CD4-positive, alpha-beta T cell treated with Interleukin-12 subunit alpha and Interleukin-12 subunit beta, for 1 hour (primary cell): ENCODE measurements around the gene ATOSA.
A peak's percentile ranks its signal among the peaks of the same experiment; 100 is the strongest.

Experiments
- DNase-seq: peaks from one replicate; pipeline ENCODE4 v3.0.0-alpha.2; 2020

Gene ATOSA

DNA sequence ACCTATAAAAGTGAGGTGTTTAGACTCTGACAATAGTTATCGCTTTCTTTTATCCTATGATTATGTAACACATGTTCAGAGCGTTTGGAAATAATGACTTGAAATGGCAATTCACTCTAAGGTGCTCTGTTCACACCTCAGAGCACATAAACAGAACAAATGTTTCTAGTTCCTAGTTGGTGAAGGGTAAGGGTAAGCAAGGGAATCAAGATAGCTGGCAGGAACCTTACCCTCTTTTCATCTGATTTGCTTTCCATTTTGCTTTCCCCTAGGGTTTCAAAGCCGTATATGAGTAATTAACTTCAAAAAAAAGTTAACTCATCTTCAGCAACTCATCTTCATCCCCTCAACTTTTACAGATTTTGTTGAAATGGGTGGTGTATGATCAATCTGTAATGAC is 2.3 kb upstream of the ATOSA start:
- no peak for DNase-seq

- no peak for DNase-seq
These were observed 1.6 kb upstream of the ATOSA start for GRCh38 chr15:52680761-52681160.

DNA sequence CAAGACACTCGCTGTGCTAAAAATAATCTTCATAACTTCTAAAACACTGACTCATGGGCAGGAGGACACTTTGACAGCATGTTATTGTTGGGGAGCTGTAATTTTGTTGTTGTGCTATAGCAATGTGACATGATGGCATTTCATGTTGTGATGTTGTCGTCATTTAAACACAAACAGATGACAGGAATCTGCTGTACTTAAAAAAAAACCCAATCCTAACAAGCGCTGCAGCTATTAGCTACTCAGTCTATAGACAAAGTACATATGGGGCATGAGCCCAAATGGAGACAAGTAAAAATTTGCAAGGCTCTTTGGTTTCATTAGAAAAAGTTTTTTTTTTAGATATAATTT is 828 bp upstream of the ATOSA start:
- DNase-seq, result no peak

GRCh38 chr15:52678468-52679231 is 538 bp downstream of the ATOSA start:
- peak; percentile 73 for DNase-seq

DNA sequence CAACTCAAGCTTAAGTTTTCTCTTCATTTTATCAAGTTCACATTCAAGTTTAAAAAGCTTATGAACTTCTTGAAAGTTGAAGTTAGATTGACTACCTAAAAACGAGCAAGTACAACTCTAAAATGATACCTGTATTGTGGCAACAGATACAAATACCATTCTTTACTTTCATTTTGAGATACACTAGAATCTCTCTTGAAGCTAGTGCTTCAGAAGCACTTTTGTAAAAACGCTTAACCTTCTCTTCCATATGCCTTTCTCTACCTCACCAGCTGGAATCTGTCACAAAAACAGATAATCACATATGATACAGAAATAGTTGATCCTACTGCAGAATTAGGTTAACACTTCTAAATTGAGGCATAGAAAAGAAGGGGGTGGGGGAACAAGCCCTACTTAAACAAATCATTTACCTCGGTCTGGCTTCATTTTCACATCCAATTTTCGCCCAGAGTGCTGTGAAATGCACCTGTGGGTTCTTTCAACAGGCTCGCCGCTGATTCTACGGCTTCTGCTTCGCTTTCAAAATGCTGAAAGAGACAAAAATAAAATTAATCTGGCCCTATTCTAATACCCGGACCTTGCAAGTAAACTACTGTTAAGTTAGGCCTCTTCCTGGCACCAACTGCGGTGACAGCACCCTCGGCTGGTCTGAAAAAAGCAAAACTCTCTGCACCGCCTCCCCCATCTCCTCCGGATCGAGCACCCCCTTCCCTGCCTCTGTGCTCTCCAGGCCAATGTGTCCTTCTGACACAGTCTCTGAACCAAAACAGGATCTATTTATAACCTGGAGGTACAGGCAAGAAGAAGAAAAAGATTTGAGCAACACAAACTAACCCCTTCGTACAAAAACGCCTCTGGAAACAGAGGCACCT is 1.4 kb downstream of the ATOSA start:
- peak; percentile 65 for DNase-seq

GRCh38 chr15:52674831-52675230 is 4.4 kb downstream of the ATOSA start:
- DNase-seq, result no peak

DNA sequence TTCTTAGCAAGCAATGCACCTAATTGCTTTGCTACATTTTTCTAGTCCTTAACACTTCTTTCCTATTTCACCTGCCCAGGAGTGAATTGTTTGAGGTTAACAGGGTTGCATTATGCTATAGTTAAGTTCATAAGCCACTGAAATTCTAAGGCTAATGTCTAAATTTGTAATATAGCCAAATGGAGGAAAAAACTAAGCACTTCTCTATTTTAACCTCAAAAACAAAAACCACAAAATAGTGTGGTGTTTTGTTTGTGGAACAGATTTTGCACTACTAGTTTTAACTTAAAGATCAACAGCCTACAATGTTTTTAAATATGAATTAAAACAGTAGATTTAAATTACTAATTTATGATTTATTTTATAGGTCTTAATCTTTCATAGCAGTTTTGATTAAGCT is 5.5 kb downstream of the ATOSA start:
- DNase-seq, result no peak

GRCh38 chr15:52673312-52673711 is 5.9 kb downstream of the ATOSA start:
- no peak for DNase-seq

DNA sequence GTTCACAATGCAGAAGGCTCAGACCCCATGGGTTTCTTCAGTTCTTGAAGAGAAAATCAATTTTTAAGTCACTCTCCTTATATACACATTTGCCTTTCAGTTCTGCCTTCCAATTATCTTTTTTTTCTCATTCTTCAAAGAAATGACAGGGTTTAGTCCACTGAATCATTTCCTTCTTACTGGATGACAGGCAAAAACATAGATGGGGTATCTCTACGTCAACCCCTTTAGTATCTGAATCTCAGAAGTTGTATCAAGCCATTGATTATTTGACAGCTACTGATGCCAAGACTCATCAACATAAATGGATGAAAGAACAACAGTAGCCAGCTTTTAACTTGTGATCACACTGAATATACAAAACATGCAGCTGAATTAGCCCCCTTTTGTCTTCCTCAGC is 6.5 kb downstream of the ATOSA start:
- no peak for DNase-seq

- DNase-seq, result no peak
These were observed 9.1 kb downstream of the ATOSA start for GRCh38 chr15:52670087-52670486.

DNA sequence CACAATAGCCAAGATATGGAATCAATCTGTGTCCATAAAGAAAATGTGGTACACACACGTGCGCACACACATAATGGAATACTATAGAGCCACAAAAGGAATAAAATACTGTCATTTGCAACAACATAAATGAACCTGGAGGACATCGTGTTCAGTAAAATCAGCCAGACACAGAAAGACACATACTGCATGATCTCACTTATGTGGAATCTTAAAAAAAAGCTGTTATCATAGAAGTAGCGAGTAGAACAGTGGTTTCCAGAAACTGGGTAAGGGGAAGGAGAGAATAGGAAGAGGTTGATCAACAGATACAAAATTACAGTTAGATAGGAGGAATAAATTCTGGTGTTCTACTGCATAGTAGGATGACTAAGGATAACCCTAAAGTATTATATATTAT is 11.1 kb downstream of the ATOSA start:
- no peak for DNase-seq

- no peak for DNase-seq
These were observed 11.6 kb downstream of the ATOSA start for GRCh38 chr15:52667597-52667996.

DNA sequence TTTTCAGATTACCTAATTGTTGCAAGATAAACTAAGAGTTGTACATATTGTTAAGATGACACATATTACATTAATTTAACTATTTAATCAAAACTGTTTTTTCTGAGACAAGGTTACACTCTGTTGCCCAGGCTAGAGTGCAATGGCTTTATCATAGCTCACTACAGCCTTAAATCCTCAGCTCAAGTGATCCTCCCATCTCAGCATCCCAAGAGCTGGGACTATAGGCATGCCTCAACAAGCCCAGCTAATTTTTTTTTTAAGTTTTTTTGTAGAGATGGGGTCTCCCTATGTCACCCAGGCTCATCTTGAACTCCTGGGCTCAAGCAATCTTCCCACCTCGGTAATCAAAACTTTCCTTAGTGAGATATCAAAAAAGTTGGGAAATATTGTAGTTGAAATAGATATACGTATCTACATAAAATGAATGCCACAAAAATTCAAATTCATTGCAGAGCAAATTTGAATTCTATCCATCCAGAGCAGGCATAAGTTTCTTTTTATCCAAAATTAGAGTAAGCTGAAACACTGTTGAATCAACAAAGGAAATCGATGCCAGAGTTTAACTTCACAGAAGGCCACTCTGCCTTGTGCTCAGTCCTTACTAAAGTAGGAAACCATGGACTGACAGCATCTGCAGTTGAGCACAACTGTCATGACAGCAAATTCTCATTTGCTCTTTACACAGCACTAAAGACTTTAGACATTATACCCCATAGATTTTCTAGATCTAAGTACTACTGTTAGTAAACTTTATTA is 15.5 kb downstream of the ATOSA start:
- DNase-seq, result no peak

DNA sequence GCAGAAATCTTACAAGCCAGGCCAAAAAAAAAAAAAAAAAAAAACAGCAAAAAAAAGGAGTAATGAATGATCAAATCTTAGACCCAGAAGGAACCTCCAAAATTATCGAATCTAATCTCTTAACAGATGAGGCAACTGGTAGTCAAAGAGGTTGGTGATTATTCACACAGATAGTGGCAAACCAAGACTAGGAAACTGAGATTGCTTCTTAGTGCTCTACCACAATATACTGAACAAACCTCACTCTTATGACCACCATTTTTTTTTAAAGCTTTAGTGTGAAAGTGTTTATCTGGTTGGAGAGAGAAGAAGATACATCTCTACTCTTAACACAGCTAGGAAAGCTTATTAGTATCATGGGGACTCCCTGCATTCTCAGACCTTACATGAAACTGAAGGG is 17.3 kb downstream of the ATOSA start:
- no peak for DNase-seq

- no peak for DNase-seq
These were observed 19.0 kb downstream of the ATOSA start for GRCh38 chr15:52660192-52660591.

DNA sequence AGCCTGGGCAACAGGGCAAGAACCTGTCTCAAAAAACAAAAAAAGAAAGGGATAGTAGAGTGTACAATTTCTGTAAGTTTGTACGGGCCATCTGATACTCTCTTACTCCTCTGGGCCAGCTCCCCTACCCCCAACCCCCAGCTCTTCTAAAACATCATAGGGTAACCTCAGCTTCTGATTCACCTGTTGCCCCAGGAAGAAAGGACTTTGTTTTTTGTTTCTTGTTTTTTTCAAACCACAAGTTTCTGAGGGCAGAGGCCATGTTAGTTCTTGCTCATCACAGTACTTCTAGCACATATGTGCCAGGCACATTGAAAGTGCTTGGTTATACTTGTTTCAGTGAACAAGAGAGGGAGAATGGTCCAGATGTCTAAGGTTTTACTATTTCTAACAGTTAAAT is 20.2 kb downstream of the ATOSA start:
- peak; percentile 39 for DNase-seq

DNA sequence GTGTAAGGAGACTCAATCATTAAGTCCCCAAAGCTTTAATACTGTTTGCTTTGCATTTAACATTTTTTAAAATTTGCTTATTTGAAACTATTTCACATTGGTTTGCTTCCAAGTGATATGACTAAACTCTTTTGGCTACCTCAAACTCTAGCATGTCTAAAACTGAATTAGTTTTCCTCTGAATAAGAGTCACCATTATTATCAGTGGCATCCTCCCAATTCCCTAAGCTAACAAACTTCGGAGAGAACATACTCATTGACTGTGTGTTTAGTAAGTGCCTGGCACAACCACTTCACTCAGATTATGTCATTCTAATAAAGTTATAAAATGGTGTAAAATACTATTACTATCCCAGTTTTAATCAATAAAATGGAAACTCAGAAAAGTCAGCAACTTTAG is 21.9 kb downstream of the ATOSA start:
- no peak for DNase-seq

- DNase-seq, result no peak
These were observed 22.8 kb downstream of the ATOSA start for GRCh38 chr15:52656412-52656811.

DNA sequence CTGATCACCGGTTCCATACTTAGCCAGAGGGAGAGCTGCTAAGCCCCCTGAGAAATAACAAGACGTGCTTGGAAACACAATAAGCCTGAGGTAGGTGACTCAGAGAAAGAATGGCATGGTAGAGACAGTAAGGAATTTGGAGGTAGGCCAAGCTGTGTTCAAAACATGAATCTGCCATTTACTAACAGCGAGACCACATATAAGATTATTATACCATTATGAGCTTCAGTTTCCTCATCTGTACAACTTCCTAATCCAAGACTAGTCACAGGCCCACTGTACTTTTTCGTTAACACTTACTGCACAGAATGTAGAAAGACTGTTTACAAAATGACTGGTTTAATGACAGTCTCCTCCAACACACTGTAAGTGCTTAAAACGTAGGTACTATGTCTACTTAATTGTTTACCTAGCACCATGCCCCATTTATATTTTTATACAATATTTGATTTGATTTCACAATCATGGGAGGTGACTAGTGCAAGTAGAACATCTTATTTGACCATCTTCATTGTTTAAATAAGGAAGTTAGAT is 25.7 kb downstream of the ATOSA start:
- no peak for DNase-seq

DNA sequence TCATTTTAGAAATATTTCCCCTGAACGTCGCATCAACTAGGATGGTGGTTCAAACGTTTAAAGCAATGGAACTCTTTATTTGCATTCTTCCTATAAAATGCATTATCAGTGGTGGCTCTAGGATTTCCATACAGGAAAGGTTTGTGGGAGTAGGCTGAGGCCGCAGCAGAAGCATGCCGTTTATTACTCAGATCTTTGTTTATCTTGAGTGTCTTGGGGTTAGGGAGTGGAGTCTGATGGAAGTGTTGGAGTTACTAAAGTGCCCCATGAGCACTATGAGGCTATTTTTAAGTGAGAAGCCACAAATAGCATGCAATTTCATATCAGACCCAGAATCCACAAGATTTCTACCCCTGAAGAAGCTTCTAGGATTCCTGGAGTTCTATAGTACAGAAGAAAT is 26.2 kb downstream of the ATOSA start:
- DNase-seq, result no peak

DNA sequence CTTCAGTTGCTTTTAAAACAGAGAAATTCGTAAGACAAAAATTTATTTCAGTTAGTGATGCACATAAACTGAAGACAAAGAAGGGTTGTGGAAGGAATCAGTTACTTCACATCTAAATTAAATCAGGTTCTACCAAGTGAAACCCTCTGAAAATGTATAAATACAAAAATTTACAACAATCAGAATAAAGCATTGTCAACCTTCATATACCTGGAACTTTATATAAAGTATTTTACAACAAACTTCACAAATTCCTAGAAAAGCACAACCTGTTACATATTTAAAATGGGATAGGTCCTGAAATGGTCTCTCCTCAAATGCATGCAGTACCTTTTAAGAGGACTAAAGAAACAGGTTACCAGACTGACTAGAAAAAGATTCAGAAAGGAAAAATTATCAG is 26.9 kb downstream of the ATOSA start:
- DNase-seq, result no peak

GRCh38 chr15:52651868-52652267 is 27.3 kb downstream of the ATOSA start:
- peak; percentile 53 for DNase-seq

DNA sequence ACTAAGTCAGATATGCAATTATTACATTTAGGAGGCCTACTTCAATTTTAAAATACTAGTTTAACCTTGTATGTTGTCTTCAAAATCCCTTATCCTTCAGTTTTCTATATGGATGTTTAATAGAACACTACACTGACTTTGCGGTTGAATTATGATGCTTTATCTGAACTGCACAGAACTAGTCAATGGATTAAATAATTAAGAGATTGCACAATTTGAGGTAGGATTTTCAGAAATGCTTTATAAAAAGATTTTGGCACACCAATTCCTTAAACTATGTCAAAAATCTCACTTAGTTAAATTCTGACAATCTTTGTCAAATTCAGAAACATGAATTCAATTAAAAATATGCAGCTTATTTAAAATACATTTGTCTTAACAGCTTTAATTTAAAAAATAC is 28.1 kb downstream of the ATOSA start:
- no peak for DNase-seq
